Muscle layer of duodenum (tissue), 2 donors: Measurements from ENCODE around the gene SIL1.
A peak's percentile ranks its signal among the peaks of the same experiment; 100 is the strongest.

Experiments
- H3K27ac ChIP-seq: one replicate; pipeline ENCODE4 v1.7.0; 2013; ENCODE audit warnings: mild to moderate bottlenecking, low read length
- H3K27me3 ChIP-seq: one replicate; pipeline ENCODE4 v1.7.0; 2013; ENCODE audit warnings: low read depth, mild to moderate bottlenecking, control low read depth, low read length
- H3K36me3 ChIP-seq, 2 donors: one replicate each; pipeline ENCODE4 v1.7.0; 2013; ENCODE audit warnings: low read length in 2 of 2, control low read depth in 1 of 2, mild to moderate bottlenecking in 1 of 2; ENCODE audit not compliant: insufficient read depth in 2 of 2, control insufficient read depth in 1 of 2
- H3K4me1 ChIP-seq, 2 donors: one replicate each; pipeline ENCODE4 v1.7.0; 2013; ENCODE audit warnings: low read length in 2 of 2, mild to moderate bottlenecking in 2 of 2, control low read depth in 1 of 2, moderate library complexity in 1 of 2; ENCODE audit not compliant: insufficient read depth in 2 of 2, control insufficient read depth in 1 of 2
- H3K4me3 ChIP-seq, 2 donors: one replicate each; pipeline ENCODE4 v1.7.0; 2013; ENCODE audit warnings: low read length in 2 of 2, low read depth in 1 of 2, mild to moderate bottlenecking in 1 of 2
- H3K9me3 ChIP-seq, 2 donors: one replicate each; pipeline ENCODE4 v1.7.0; 2013; ENCODE audit warnings: low read length in 2 of 2, control low read depth in 1 of 2, mild to moderate bottlenecking in 1 of 2; ENCODE audit not compliant: control insufficient read depth in 1 of 2
- donor health status: healthy.

The SIL1 gene

GRCh38 chr5:138953387-138954256 lies 244.5 kb downstream of the SIL1 start:
- Histone ChIP-seq H3K27me3 (no peaks in the 10 kb centered on the region), H3K4me1 (peaks cover 22 to 36% of the 10 kb centered on the region in 2 donors), H3K27ac (peak overlapping the region; percentile 63), H3K4me3 (no peak overlapping the region), H3K9me3 (no peaks in the 10 kb centered on the region), H3K36me3 (no peaks in the 10 kb centered on the region)

- no peaks in the 10 kb centered on the region for H3K27me3 ChIP-seq
- H3K27ac ChIP-seq = peak overlapping the region; percentile 63
- no peaks in the 10 kb centered on the region for H3K36me3 ChIP-seq
- no peaks in the 10 kb centered on the region for H3K9me3 ChIP-seq
- H3K4me1 ChIP-seq = peaks cover 22 to 36% of the 10 kb centered on the region in 2 donors
- no peak overlapping the region for H3K4me3 ChIP-seq
Observed at GRCh38 chr5:138952962-138953361, 245.2 kb downstream of the SIL1 start.

- Histone ChIP-seq H3K27ac (no peak overlapping the region), H3K27me3 (no peaks in the 10 kb centered on the region), H3K4me1 (peaks cover 22 to 36% of the 10 kb centered on the region in 2 donors), H3K9me3 (no peaks in the 10 kb centered on the region), H3K4me3 (no peak overlapping the region), H3K36me3 (peaks cover 3 to 8% of the 10 kb centered on the region in 2 donors)
Observed at GRCh38 chr5:138951986-138952735, 246.0 kb downstream of the SIL1 start.

GRCh38 chr5:138951091-138951985 lies 246.8 kb downstream of the SIL1 start:
- Histone ChIP-seq H3K36me3 (peaks cover 10% of the 10 kb centered on the region in 2 donors), H3K4me1 (peaks cover 22 to 36% of the 10 kb centered on the region in 2 donors), H3K4me3 (no peak overlapping the region), H3K27ac (no peak overlapping the region), H3K27me3 (no peaks in the 10 kb centered on the region), H3K9me3 (no peaks in the 10 kb centered on the region)

- Histone ChIP-seq H3K36me3 (peaks cover 10% of the 10 kb centered on the region in 2 donors), H3K4me3 (no peak overlapping the region), H3K9me3 (no peaks in the 10 kb centered on the region), H3K27ac (no peak overlapping the region), H3K27me3 (no peaks in the 10 kb centered on the region), H3K4me1 (peaks cover 19 to 35% of the 10 kb centered on the region in 2 donors)
Observed at GRCh38 chr5:138950421-138951031, 247.6 kb downstream of the SIL1 start.

GRCh38 chr5:138949988-138950387 lies 248.2 kb downstream of the SIL1 start:
- Histone ChIP-seq H3K27ac (no peak overlapping the region), H3K9me3 (no peaks in the 10 kb centered on the region), H3K4me1 (peaks cover 15 to 29% of the 10 kb centered on the region in 2 donors), H3K27me3 (no peaks in the 10 kb centered on the region), H3K36me3 (peaks cover 10% of the 10 kb centered on the region in 2 donors), H3K4me3 (no peak overlapping the region)

GRCh38 chr5:138949223-138949574 lies 249.0 kb downstream of the SIL1 start:
- Histone ChIP-seq H3K4me3 (no peak overlapping the region), H3K27ac (no peak overlapping the region), H3K9me3 (no peaks in the 10 kb centered on the region), H3K36me3 (peaks cover 10% of the 10 kb centered on the region in 2 donors), H3K27me3 (no peaks in the 10 kb centered on the region), H3K4me1 (peaks cover 15 to 21% of the 10 kb centered on the region in 2 donors)

- H3K9me3 ChIP-seq = no peaks in the 10 kb centered on the region
- H3K4me3 ChIP-seq = no peak overlapping the region
- H3K36me3 ChIP-seq = peaks cover 10% of the 10 kb centered on the region in 2 donors
- no peaks in the 10 kb centered on the region for H3K27me3 ChIP-seq
- H3K4me1 ChIP-seq = peaks cover 12 to 17% of the 10 kb centered on the region in 2 donors
- H3K27ac ChIP-seq = no peak overlapping the region
Observed at GRCh38 chr5:138948471-138949222, 249.5 kb downstream of the SIL1 start.

GRCh38 chr5:138947780-138948179 lies 250.4 kb downstream of the SIL1 start:
- H3K4me1 ChIP-seq = peaks cover 3 to 8% of the 10 kb centered on the region in 2 donors
- no peak overlapping the region for H3K4me3 ChIP-seq
- H3K36me3 ChIP-seq = peaks cover 10% of the 10 kb centered on the region in 2 donors
- no peak overlapping the region for H3K27ac ChIP-seq
- no peaks in the 10 kb centered on the region for H3K9me3 ChIP-seq
- H3K27me3 ChIP-seq = no peaks in the 10 kb centered on the region
